OCI-LY7 (cell line): ENCODE measurements around the gene FGGY.

ENCODE experiments used
- CTCF ChIP-seq: fragments of 200-600 bp; sonication (generic); conservative IDR thresholded peaks from 2 replicates; pipeline ENCODE4 v1.5.1; 2014; ENCODE audit warnings: mild to moderate bottlenecking, antibody characterized with exemption, low read length, moderate library complexity, mixed read lengths
- EZH2phosphoT487 ChIP-seq: fragments of 200-600 bp; sonication (generic); IDR thresholded peaks from 2 replicates; pipeline ENCODE4 v1.6.1; 2018; ENCODE audit warnings: low read depth, borderline replicate concordance, mild to moderate bottlenecking, mixed run types, antibody characterized with exemption, low read length, moderate library complexity, mixed read lengths

- no peak for TF ChIP-seq CTCF
- no peak for TF ChIP-seq EZH2phosphoT487
These were observed 49.5 kb downstream of the FGGY start for GRCh38 chr1:59346429-59346828.
